Hindlimb muscle (tissue), 1 donor: Measurements from ENCODE around the gene TAF1B. TPM values are rescaled to one million over a fixed set of nuclear protein-coding genes. Genes with fewer than 3 reads are reported as not detected.
"Not testable (repeated sequence)": the region's sequence is repeated elsewhere in the genome, so short reads cannot be mapped to it uniquely, and the experiment has no call there.

ENCODE experiments used
- DNase-seq: peaks from one replicate; pipeline ENCODE4 v3.0.0-alpha.2; 2013
- polyA plus RNA-seq: library from polyadenylated mRNA; unstranded; fragments of 120-200 nt; gene quantifications from one replicate; pipeline ENCODE4 v1.2.1, GENCODE V29; 2013; ENCODE audit not compliant: insufficient read length

The TAF1B gene
- polyA plus RNA-seq, 1 donor = 11.4 TPM

- no peak for DNase-seq
Measured at GRCh38 chr2:9832586-9832985, 10.7 kb upstream of the TAF1B start.

- DNase-seq = not testable (repeated sequence)
Measured at GRCh38 chr2:9835068-9835467, 8.2 kb upstream of the TAF1B start.

DNA sequence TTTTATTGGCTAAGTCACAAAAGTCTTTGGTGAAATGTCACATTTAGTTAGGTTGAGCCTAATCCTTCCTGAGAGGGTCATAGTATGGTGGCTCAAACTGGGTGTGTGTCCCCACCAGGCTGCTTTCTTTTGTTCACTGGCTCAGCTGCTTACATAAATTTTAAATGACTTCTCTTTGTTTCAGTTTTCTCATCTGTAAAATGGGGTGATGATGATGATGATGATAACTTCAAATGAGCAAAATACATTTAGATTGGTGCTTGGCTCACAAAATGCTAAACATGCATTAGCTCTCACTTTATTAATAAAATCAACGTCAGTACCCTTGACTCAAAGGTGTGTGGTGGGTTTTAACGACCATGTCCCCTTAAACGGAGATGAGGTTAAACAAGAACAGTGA is 7.2 kb upstream of the TAF1B start:
- no peak for DNase-seq

GRCh38 chr2:9836517-9836916 is 6.8 kb upstream of the TAF1B start:
- no peak for DNase-seq

- DNase-seq = no peak
Measured at GRCh38 chr2:9837451-9837850, 5.8 kb upstream of the TAF1B start.

DNA sequence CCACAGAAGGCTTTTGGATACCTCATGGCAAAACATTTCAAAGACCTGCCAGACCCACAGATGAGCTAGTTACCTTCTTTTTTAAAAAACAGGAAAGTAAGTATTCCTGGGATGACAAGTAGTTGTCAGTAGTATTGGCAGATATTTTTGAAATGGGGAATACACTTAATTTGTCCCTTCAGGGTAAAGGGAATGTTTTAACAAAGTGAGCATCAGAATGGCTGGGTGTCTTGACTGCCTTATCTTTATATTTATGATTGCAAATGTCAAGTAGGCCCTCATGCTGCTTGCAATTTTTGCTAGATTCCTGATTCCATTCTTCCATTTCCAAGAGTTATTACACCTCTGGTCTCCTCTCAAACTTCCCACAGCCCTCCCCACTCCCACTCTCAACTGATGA is 4.9 kb upstream of the TAF1B start:
- DNase-seq = no peak

- DNase-seq = no peak
Measured at GRCh38 chr2:9842487-9843228, 616 bp upstream of the TAF1B start.

- DNase-seq = no peak
Measured at GRCh38 chr2:9844036-9844483, 786 bp downstream of the TAF1B start.

- peak; percentile 7 for DNase-seq
Measured at GRCh38 chr2:9844576-9844975, 1.3 kb downstream of the TAF1B start.

DNA sequence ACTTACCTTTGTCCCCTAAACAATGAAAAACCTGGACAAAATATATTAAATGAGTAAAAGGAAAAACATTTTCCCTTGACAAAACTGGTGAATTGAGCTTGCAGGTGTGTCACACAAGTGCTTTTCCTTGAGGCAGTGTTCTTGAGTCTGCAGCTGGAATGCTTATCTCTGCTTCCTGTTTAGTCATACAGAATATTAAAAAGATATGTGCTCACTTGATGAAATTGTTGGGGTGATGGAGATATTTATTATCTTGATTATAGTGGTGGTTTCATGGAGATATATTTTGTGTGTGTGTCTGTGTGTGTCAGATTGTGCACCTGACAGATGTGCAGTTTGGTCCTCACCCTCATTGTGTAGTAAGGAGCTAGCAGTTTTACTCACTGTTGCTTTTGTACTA is 3.3 kb downstream of the TAF1B start:
- DNase-seq = no peak

GRCh38 chr2:9847140-9847539 is 3.9 kb downstream of the TAF1B start:
- DNase-seq = no peak

DNA sequence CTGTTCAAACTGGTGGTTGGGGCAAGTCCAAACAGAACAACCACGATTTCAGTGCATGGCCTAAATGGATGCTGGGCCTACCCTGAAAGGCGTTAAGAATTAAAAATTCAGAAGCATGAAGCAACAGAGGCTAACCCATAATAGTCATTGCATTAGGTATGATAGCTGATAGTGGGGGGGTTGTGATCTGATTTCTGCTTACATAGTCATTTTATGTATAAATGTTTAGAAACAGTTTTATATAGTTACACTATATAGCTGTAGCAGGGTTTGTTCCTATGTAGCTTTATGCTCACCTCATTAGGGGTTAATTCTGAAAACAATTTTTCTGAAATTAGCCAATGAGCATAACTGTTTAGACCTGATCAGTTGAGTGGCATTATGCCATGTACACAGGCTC is 9.6 kb downstream of the TAF1B start:
- no peak for DNase-seq

DNA sequence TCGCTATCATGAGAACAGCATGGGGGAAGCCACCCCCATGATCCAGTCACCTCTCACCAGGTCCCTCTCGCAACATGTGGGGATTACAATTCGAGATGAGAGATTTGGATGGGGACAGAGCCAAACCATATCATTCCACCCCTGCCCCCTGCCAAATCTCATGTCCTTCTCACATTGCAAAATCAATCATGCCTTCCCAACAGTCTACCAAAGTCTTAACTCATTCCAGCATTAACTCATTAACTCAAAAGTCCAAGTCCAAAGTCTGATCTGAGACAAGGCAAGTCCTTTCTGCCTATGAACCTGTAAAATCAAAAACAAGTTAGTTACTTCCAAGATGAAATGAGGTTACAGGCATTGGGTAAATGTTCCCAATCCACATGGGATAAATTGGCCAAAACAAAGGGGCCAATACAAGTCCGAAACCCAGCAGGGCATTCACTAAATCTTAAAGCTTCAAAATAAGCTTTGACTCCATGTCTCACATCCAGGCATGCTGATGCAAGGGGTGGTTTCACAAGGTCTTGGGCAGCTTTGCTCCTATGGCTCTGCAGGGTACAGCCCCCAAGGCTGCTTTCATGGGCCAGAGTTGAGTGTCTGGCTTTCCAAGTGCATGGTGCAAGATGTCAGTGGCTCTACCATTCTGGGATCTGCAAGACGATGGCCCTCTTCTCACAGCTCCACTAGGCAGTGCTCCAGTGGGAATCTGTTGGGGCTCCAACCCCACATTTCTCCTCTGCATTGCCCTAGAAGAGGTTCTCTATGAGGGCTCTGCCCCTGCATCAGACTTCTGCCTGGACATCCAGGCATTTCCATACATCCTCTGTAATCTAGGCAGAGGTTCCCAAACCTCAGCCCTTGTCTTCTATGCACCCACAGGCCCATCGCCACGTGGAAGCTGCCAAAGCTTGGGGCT is 14.8 kb downstream of the TAF1B start:
- no peak for DNase-seq

GRCh38 chr2:9858730-9859068 is 15.4 kb downstream of the TAF1B start:
- no peak for DNase-seq

DNA sequence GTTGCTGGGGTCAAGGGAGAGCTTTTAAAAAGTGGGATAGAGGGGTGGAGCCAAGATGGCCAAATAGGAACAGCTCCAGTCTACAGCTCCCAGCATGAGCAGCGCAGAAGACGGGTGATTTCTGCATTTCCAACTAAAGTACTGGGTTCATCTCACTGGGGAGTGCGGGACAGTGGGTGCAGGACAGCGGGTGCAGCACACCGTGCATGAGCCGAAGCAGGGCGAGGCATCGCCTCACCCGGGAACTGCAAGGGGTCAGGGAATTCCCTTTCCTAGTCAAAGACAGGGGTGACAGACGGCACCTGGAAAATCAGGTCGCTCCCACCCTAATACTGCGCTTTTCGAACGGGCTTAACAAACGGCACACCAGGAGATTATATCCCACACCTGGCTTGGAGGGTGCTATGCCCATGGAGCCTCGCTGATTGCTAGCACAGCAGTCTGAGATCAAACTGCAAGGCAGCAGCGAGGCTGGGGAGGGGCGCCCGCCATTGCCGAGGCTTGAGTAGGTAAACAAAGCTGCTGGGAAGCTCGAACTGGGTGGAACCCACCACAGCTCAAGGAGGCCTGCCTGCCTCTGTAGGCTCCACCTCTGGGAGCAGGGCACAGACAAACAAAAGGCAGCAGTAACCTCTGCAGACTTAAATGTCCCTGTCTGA is 17.8 kb downstream of the TAF1B start:
- not testable (repeated sequence) for DNase-seq

- DNase-seq = no peak
Measured at GRCh38 chr2:9867881-9868280, 24.6 kb downstream of the TAF1B start.

GRCh38 chr2:9873337-9873736 is 30.1 kb downstream of the TAF1B start:
- no peak for DNase-seq

DNA sequence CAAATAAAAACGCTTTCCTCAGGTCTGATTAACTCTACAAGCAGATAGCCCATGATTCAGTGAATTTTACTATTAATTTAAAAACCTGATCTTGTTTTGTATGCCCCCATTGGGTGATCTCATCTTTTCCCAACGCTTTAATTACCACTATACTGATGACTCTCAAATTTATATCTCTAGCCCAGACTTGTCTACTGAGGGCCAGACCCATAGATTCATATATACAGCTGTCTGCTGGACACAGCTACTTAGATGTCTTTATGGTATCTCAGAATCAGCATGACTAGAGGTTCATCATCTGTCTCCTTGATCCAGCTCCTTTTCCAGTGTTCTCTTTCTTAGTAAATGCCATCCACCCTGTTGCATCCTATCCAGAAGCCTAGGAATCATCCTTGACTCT is 33.8 kb downstream of the TAF1B start:
- no peak for DNase-seq

- DNase-seq = no peak
Measured at GRCh38 chr2:9877726-9878125, 34.5 kb downstream of the TAF1B start.

- no peak for DNase-seq
Measured at GRCh38 chr2:9879455-9880194, 36.4 kb downstream of the TAF1B start.

DNA sequence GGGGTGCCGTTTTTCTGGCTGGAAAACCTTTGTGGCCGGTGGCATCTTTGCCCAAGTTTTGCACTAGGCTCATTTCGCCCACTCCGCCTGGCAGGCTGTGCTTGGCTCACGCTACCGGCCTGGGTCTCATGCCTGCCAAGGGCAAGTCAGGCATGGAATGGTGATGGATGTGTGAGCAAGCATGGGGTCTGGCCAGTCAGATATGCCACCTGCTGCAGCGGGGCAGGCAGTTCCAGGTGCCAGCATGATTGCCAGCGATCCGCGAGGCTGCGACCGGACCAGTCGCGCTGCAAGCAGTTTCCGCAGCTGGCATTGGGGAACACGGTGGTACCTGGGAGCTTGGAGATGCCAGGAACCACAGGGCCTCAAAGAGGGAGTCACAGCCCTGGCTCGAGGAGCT is 40.6 kb downstream of the TAF1B start:
- DNase-seq = no peak

- DNase-seq = no peak
Measured at GRCh38 chr2:9884436-9884835, 41.2 kb downstream of the TAF1B start.
